Lower lobe of right lung (tissue), 2 donors: Measurements from ENCODE around the gene KIFAP3. TPM values are rescaled to one million over a fixed set of nuclear protein-coding genes. Genes with fewer than 3 reads are reported as not detected.

Source experiments
- ATAC-seq, 2 donors: fragments of 200-7000 bp; cut with Tn5 transposase; one replicate each; pipeline ENCODE4 v1.9.1; 2020 to 2022; ENCODE audit warnings: mild to moderate bottlenecking in 2 of 2, moderate library complexity in 2 of 2
- DNase-seq: peaks from one replicate; pipeline ENCODE4 v3.0.0-alpha.2; 2020
- H3K27ac ChIP-seq: fragments of 200-600 bp; one replicate; pipeline ENCODE4 v1.8.0; 2022
- H3K27me3 ChIP-seq: fragments of 200-600 bp; one replicate; pipeline ENCODE4 v1.8.0; 2022; ENCODE audit warnings: low read depth
- H3K36me3 ChIP-seq: fragments of 200-600 bp; one replicate; pipeline ENCODE4 v1.8.0; 2022; ENCODE audit warnings: mild to moderate bottlenecking
- H3K4me1 ChIP-seq: fragments of 200-600 bp; one replicate; pipeline ENCODE4 v1.8.0; 2022
- H3K4me3 ChIP-seq: fragments of 200-600 bp; one replicate; pipeline ENCODE4 v1.8.0; 2022; ENCODE audit warnings: mild to moderate bottlenecking
- H3K9me3 ChIP-seq: fragments of 200-600 bp; one replicate; pipeline ENCODE4 v1.8.0; 2022
- CTCF ChIP-seq: fragments of 200-600 bp; IDR thresholded peaks from one replicate; pipeline ENCODE4 v1.8.0; 2022; ENCODE audit warnings: antibody characterized with exemption, mild to moderate bottlenecking
- intact Hi-C: fragments of 100-400 bp; cut with DNase I; formaldehyde crosslinking; loops from one replicate; pipeline ENCODE4 v1.11.0; 2022
- total RNA-seq: library from RNA; stranded (reverse); fragmentation: NEBNext Ultra II Directional; extraction: Animal tissue kit (Norgen Biotek cat#: 25700); gene quantifications from one replicate; pipeline ENCODE4 v1.2.1, GENCODE V29; 2021
- donor health status: DM: no; HTN: yes; CAD: no; lungs with severe emphysema.

KIFAP3 gene
- total RNA-seq, 1 donor from 2014 or later: 21.4 TPM

- intact Hi-C loops: no loop called here
- Histone ChIP-seq H3K4me1 (no peaks in the 10 kb centered on the region), H3K27me3 (no peaks in the 10 kb centered on the region), H3K36me3 (no peaks in the 10 kb centered on the region), H3K4me3 (no peak overlapping the region), H3K9me3 (no peaks in the 10 kb centered on the region), H3K27ac (no peak overlapping the region)
- no peak for TF ChIP-seq CTCF
- DNase-seq (no peak), ATAC-seq (no peak)
These were observed 142.7 kb downstream of the KIFAP3 start for GRCh38 chr1:169931795-169932231.

- H3K27ac ChIP-seq: no peak overlapping the region
- no peaks in the 10 kb centered on the region for H3K9me3 ChIP-seq
- H3K4me1 ChIP-seq: no peaks in the 10 kb centered on the region
- intact Hi-C loops: no loop called here
- no peak overlapping the region for H3K4me3 ChIP-seq
- ATAC-seq: no peak
- no peaks in the 10 kb centered on the region for H3K27me3 ChIP-seq
- H3K36me3 ChIP-seq: no peaks in the 10 kb centered on the region
- TF ChIP-seq CTCF: no peak
- DNase-seq: no peak
These were observed 145.3 kb downstream of the KIFAP3 start for GRCh38 chr1:169929210-169929526.

GRCh38 chr1:169928438-169929209 is 145.9 kb downstream of the KIFAP3 start:
- no peaks in the 10 kb centered on the region for H3K27me3 ChIP-seq
- TF ChIP-seq CTCF: peak; percentile 61
- H3K4me3 ChIP-seq: no peak overlapping the region
- intact Hi-C loops: no loop called here
- ATAC-seq (peak; percentile 56 to 61), DNase-seq (no peak)
- H3K4me1 ChIP-seq: no peaks in the 10 kb centered on the region
- H3K27ac ChIP-seq: no peak overlapping the region
- no peaks in the 10 kb centered on the region for H3K36me3 ChIP-seq
- H3K9me3 ChIP-seq: no peaks in the 10 kb centered on the region

GRCh38 chr1:169925505-169926482 is 148.7 kb downstream of the KIFAP3 start:
- H3K27ac ChIP-seq: no peak overlapping the region

More at GRCh38 chr1:169925505-169926482, 148.7 kb downstream of the KIFAP3 start:
- ATAC-seq (peak; percentile 82 to 88), DNase-seq (no peak)
- intact Hi-C loops: no loop called here
- Histone ChIP-seq H3K27me3 (no peaks in the 10 kb centered on the region), H3K9me3 (no peaks in the 10 kb centered on the region), H3K4me3 (no peak overlapping the region), H3K36me3 (no peaks in the 10 kb centered on the region), H3K4me1 (no peaks in the 10 kb centered on the region)
- no peak for TF ChIP-seq CTCF
